H1 (cell line): Measurements from ENCODE around the gene MORN5. TPM values are rescaled to one million over a fixed set of nuclear protein-coding genes. Genes with fewer than 3 reads are reported as not detected.
A peak's percentile ranks its signal among the peaks of the same experiment; 100 is the strongest.

Experiments
- CTCF ChIA-PET: fragments of 300-600 bp; sonication (Branson Sonifier 250); formaldehyde crosslinking; loops from one replicate; lab custom pipeline; 2021; ENCODE audit not compliant: partially characterized antibody; lab: Charles Lee
- POLR2A ChIA-PET: fragments of 300-600 bp; sonication (Branson Sonifier 250); formaldehyde crosslinking; loops from one replicate; lab custom pipeline; 2021; ENCODE audit warnings: inconsistent platforms; ENCODE audit not compliant: partially characterized antibody; lab: Charles Lee
- DNase-seq, 2 experiments: peaks; one replicate each; pipeline versions ENCODE4 v3.0.0 to v3.0.0-alpha.2; 2010 to 2022; ENCODE audit warnings: low spot score in 2 of 2, low read depth in 1 of 2, mixed read lengths in 1 of 2
- FAIRE-seq: peaks from 2 replicates; lab custom pipeline; 2011; peaks lifted over from hg19 to GRCh38; lab: Jason Lieb, UNC
- H2AFZ ChIP-seq: 2 replicates; pipeline ENCODE4 v1.8.1; 2012; ENCODE audit warnings: low read length, inconsistent platforms
- H2AK5ac ChIP-seq: 2 replicates; pipeline ENCODE4 v1.6.1; 2013; ENCODE audit warnings: low read depth, low read length
- H2BK120ac ChIP-seq: replicated peaks from 2 replicates; pipeline ENCODE3; 2013; ENCODE audit warnings: low read depth, low read length, inconsistent platforms
- H2BK12ac ChIP-seq: 2 replicates; pipeline ENCODE4 v1.6.1; 2013; ENCODE audit warnings: low read depth, low read length
- H2BK15ac ChIP-seq: 2 replicates; pipeline ENCODE4 v1.6.1; 2013; ENCODE audit warnings: low read length
- H2BK20ac ChIP-seq: 2 replicates; pipeline ENCODE4 v1.6.1; 2013; ENCODE audit warnings: low read length
- H2BK5ac ChIP-seq: 2 replicates; pipeline ENCODE4 v1.6.1; 2013; ENCODE audit warnings: low read depth, low read length
- H3K14ac ChIP-seq: 2 replicates; pipeline ENCODE4 v1.6.1; 2013; ENCODE audit warnings: inconsistent platforms; ENCODE audit not compliant: insufficient read length
- H3K18ac ChIP-seq: 2 replicates; pipeline ENCODE4 v1.6.1; 2013; ENCODE audit warnings: low read length; ENCODE audit errors: extremely low read depth
- H3K23ac ChIP-seq: 2 replicates; pipeline ENCODE4 v1.6.1; 2013; ENCODE audit warnings: inconsistent platforms; ENCODE audit not compliant: insufficient read length
- H3K23me2 ChIP-seq: 2 replicates; pipeline ENCODE4 v1.6.1; 2013; ENCODE audit warnings: low read depth, low read length
- H3K27ac ChIP-seq: 2 replicates; pipeline ENCODE4 v1.6.1; 2011; ENCODE audit warnings: low read depth, low read length, inconsistent platforms
- H3K27me3 ChIP-seq, 4 experiments: replicated peaks in 1 of 4; 1 replicate in 1 of 4; 2 replicates in 3 of 4; pipeline versions ENCODE4 v1.6.1 to v1.8.1; 2011 to 2013; ENCODE audit warnings: low read length in 3 of 4, mild to moderate bottlenecking in 3 of 4, inconsistent platforms in 2 of 4, mixed read lengths in 2 of 4, moderate library complexity in 1 of 4; ENCODE audit not compliant: control insufficient read depth in 3 of 4, insufficient read depth in 3 of 4; ENCODE audit errors: extremely low read depth in 1 of 4
- H3K36me3 ChIP-seq, 4 experiments: 2 replicates each; pipeline versions ENCODE4 v1.6.1 to v1.8.1; 2011 to 2013; ENCODE audit warnings: mild to moderate bottlenecking in 4 of 4, low read length in 3 of 4, moderate library complexity in 2 of 4, control low read depth in 1 of 4, inconsistent platforms in 1 of 4; ENCODE audit not compliant: insufficient read depth in 4 of 4, control insufficient read depth in 2 of 4
- H3K4ac ChIP-seq: replicated peaks from 2 replicates; pipeline ENCODE3; 2013; ENCODE audit warnings: low read length, low read depth, mixed read lengths, inconsistent platforms; ENCODE audit not compliant: insufficient read length
- H3K4me1 ChIP-seq, 4 experiments: replicated peaks in 1 of 4; 1 replicate in 1 of 4; 2 replicates in 3 of 4; pipeline versions ENCODE4 v1.6.1 to v1.8.1; 2011 to 2013; ENCODE audit warnings: low read length in 3 of 4, inconsistent platforms in 2 of 4, mixed read lengths in 1 of 4; ENCODE audit not compliant: insufficient read depth in 4 of 4, control insufficient read depth in 3 of 4
- H3K4me2 ChIP-seq, 2 experiments: 2 replicates each; pipeline versions ENCODE4 v1.6.1 to v1.8.1; 2011 to 2013; ENCODE audit warnings: low read depth in 2 of 2, low read length in 2 of 2, control low read depth in 1 of 2, inconsistent platforms in 1 of 2, mild to moderate bottlenecking in 1 of 2; ENCODE audit not compliant: insufficient read depth in 1 of 2
- H3K4me3 ChIP-seq, 4 experiments: fragments of 200-600, 300-600 bp in 1 of 4; sonication (generic), shearing (Covaris generic), sonication (Bioruptor Twin) in 1 of 4; 2 replicates each; pipeline versions ENCODE4 v1.5.1 to v1.8.1; 2011 to 2016; ENCODE audit warnings: low read length in 4 of 4, low read depth in 3 of 4, control low read depth in 2 of 4, inconsistent platforms in 2 of 4, mild to moderate bottlenecking in 2 of 4, mixed read lengths in 1 of 4, moderate library complexity in 1 of 4; ENCODE audit not compliant: insufficient read depth in 2 of 4; ENCODE audit errors: extremely low read depth in 1 of 4
- H3K56ac ChIP-seq: replicated peaks from 2 replicates; pipeline ENCODE3; 2013; ENCODE audit warnings: low read depth, mild to moderate bottlenecking, mixed read lengths, low read length, inconsistent platforms; ENCODE audit not compliant: insufficient read length
- H3K79me1 ChIP-seq: 2 replicates; pipeline ENCODE4 v1.6.1; 2013; ENCODE audit warnings: low read depth, low read length, control low read depth
- H3K79me2 ChIP-seq, 2 experiments: 2 replicates each; pipeline versions ENCODE4 v1.6.1 to v1.8.1; 2012 to 2013; ENCODE audit warnings: low read length in 2 of 2, mild to moderate bottlenecking in 2 of 2, inconsistent platforms in 1 of 2; ENCODE audit not compliant: insufficient read depth in 2 of 2, control insufficient read depth in 1 of 2
- H3K9ac ChIP-seq, 4 experiments: replicated peaks in 1 of 4; 1 replicate in 1 of 4; 2 replicates in 3 of 4; pipeline versions ENCODE4 v1.6.1 to v1.8.1; 2011 to 2013; ENCODE audit warnings: low read depth in 3 of 4, low read length in 3 of 4, control low read depth in 2 of 4, mild to moderate bottlenecking in 2 of 4, moderate library complexity in 2 of 4, inconsistent platforms in 1 of 4; ENCODE audit errors: extremely low read depth in 1 of 4
- H3K9me3 ChIP-seq, 2 experiments: 2 replicates each; pipeline versions ENCODE4 v1.6.1 to v1.8.1; 2012 to 2013; ENCODE audit warnings: mild to moderate bottlenecking in 2 of 2, moderate library complexity in 2 of 2, control low read depth in 1 of 2, inconsistent platforms in 1 of 2, low read depth in 1 of 2, low read length in 1 of 2, mixed read lengths in 1 of 2; ENCODE audit not compliant: insufficient read depth in 2 of 2
- H4K20me1 ChIP-seq, 2 experiments: replicated peaks in 1 of 2; 2 replicates each; pipeline versions ENCODE3 to v1.8.1; 2011 to 2013; ENCODE audit warnings: inconsistent platforms in 2 of 2, low read length in 2 of 2, mild to moderate bottlenecking in 1 of 2; ENCODE audit not compliant: insufficient read depth in 2 of 2, control insufficient read depth in 1 of 2
- H4K5ac ChIP-seq: 2 replicates; pipeline ENCODE4 v1.6.1; 2013; ENCODE audit warnings: low read length, low read depth, mixed read lengths, inconsistent platforms; ENCODE audit not compliant: insufficient read length
- H4K8ac ChIP-seq: 2 replicates; pipeline ENCODE4 v1.8.0; 2013; ENCODE audit warnings: mild to moderate bottlenecking, moderate library complexity, low read length, inconsistent platforms; ENCODE audit not compliant: insufficient read depth; ENCODE audit errors: extremely low read depth
- H4K91ac ChIP-seq: replicated peaks from 2 replicates; pipeline ENCODE3; 2013; ENCODE audit warnings: low read length, mixed read lengths, inconsistent platforms; ENCODE audit not compliant: insufficient read length
- ASH2L ChIP-seq: fragments of 200-600, 300-600 bp; sonication (generic); IDR thresholded peaks from one replicate; pipeline ENCODE4 v1.7.1; 2017; ENCODE audit warnings: low read length
- ATF2 ChIP-seq: IDR thresholded peaks from 2 replicates; pipeline ENCODE4 v1.6.1; 2012; ENCODE audit warnings: low read length, inconsistent platforms
- JUN ChIP-seq: IDR thresholded peaks from 2 replicates; pipeline ENCODE4 v1.6.1; 2011; ENCODE audit warnings: low read depth, mild to moderate bottlenecking, improper control_type of control experiment, low read length
- JUND ChIP-seq: IDR thresholded peaks from 2 replicates; pipeline ENCODE4 v1.6.1; 2011; ENCODE audit warnings: mild to moderate bottlenecking, improper control_type of control experiment, low read length
- MAX ChIP-seq: IDR thresholded peaks from 2 replicates; pipeline ENCODE4 v1.6.1; 2012; ENCODE audit warnings: inconsistent platforms
- NANOG ChIP-seq: IDR thresholded peaks from 2 replicates; pipeline ENCODE4 v1.6.1; 2011; ENCODE audit warnings: low read length, low read depth, mild to moderate bottlenecking, inconsistent platforms; ENCODE audit not compliant: insufficient read depth, poor library complexity, severe bottlenecking
- POLR2A ChIP-seq, 2 experiments: IDR thresholded peaks; 1 replicate in 1 of 2; 2 replicates in 1 of 2; pipeline ENCODE4 v1.6.1; 2011; ENCODE audit warnings: low read depth in 2 of 2, low read length in 2 of 2, mild to moderate bottlenecking in 2 of 2; ENCODE audit errors: control extremely low read depth in 1 of 2
- RBBP5 ChIP-seq: IDR thresholded peaks from 2 replicates; pipeline ENCODE4 v1.7.1; 2012; ENCODE audit warnings: low read depth, mild to moderate bottlenecking, inconsistent platforms, low read length, moderate library complexity, borderline replicate concordance
- SP1 ChIP-seq: IDR thresholded peaks from 2 replicates; pipeline ENCODE4 v1.6.1; 2011; ENCODE audit warnings: low read depth, low read length
- TEAD4 ChIP-seq: IDR thresholded peaks from 2 replicates; pipeline ENCODE4 v1.6.1; 2012; ENCODE audit warnings: low read depth, low read length, inconsistent platforms, mixed read lengths
- WGBS, 2 experiments: shearing (Covaris generic) in 1 of 2; methylation state at CpG; one replicate each; pipeline versions ENCODE4 v1.1.6 to v1.1.7; 2013 to 2015; ENCODE audit warnings: low lambda C conversion rate in 2 of 2, mixed read lengths in 2 of 2, inconsistent platforms in 1 of 2, low coverage in 1 of 2, missing lambda C conversion rate in 1 of 2; ENCODE audit not compliant: insufficient replicate concordance in 2 of 2, insufficient coverage in 1 of 2, insufficient read length in 1 of 2; ENCODE audit errors: extremely low coverage in 1 of 2, missing lambda C conversion rate in 1 of 2; 5-methylcytosine and 5-hydroxymethylcytosine counted together
- polyA plus RNA-seq, 7 experiments: library from polyadenylated mRNA; depleted of rRNA in 3 of 7; stranded (reverse) in 5 of 7; unstranded in 2 of 7; fragments of >200 nt in 5 of 7; fragments of 200-250 nt in 2 of 7; gene quantifications; 1 replicate in 5 of 7; 2 replicates in 1 of 7; 4 replicates in 1 of 7; pipeline versions ENCODE4 v1.2.1 to v1.2.3, GENCODE V29; 2011 to 2013; ENCODE audit warnings: missing spikeins in 2 of 7, mixed read lengths in 2 of 7
- total RNA-seq: library from RNA; stranded (reverse); fragmentation: NEBNext Ultra II Directional; extraction: Animal tissue kit (Norgen Biotek cat#: 25700); gene quantifications from 2 replicates; pipeline ENCODE4 v1.2.1, GENCODE V29; 2021

Gene MORN5
- total and polyA plus RNA-seq, 2 of the 8 experiments (the other 6 are each of a cell fraction or from before 2014, with no cell fraction given) = not detected

- Histone ChIP-seq H3K23ac (no peak overlapping the region), H3K14ac (no peak overlapping the region), H2BK5ac (peak overlapping the region; percentile 1; the same call in 1 of the 2 replicates), H3K9ac (no peak overlapping the region; a peak in 1 of 7 replicates), H3K4ac (peak overlapping the region; percentile 8)
- no peak for FAIRE-seq
- WGBS, 2 experiments = 55% methylated on average over 4 of the region's 4 CpGs; no CpG with 5 or more reads in 1 of the 2 experiments
- 0 out of 2 replicates have a peak, but pooled peaks have one; percentile 20 for TF ChIP-seq MAX
- TF ChIP-seq RBBP5 = peak; percentile 63; the same call in 1 of the 2 replicates
- peak; percentile 12; the same call in 1 of the 2 replicates for TF ChIP-seq JUND
- peak in 1 of 2 experiments; percentile 47; a peak in 1 of 3 replicates for TF ChIP-seq POLR2A (IDR thresholded peaks at IDR 0.05; ENCODE audit: control extremely low read depth in 1 of 2, low read depth in 2 of 2, low read length in 2 of 2)
- TF ChIP-seq TEAD4 = peak; percentile 79; the same call in 1 of the 2 replicates
- TF ChIP-seq JUN = no peak
- 0 out of 2 replicates have a peak, but pooled peaks have one; percentile 37 for TF ChIP-seq SP1
- TF ChIP-seq ASH2L = peak; percentile 22
- no peak for TF ChIP-seq NANOG
- peak; percentile 92 for TF ChIP-seq ATF2
- TF ChIP-seq, all 59 proteins: peak for 8
- Histone ChIP-seq H3K4me1 (peaks cover 8 to 16% (median 12%) of the 10 kb centered on the region in 4 experiments), H2BK20ac (peak overlapping the region; percentile 95), H3K18ac (peak overlapping the region; percentile 62; the same call in 1 of the 2 replicates), H3K27me3 (no peaks in the 10 kb centered on the region; a peak in 2 of 7 replicates), H3K79me1 (no peaks in the 10 kb centered on the region), H2AK5ac (0 out of 2 replicates have a peak overlapping the region, but pooled peaks have one; percentile 53), H3K79me2 (no peaks in the 10 kb centered on the region), H3K4me3 (no peak overlapping the region), H3K23me2 (no peaks in the 10 kb centered on the region), H2BK15ac (peak overlapping the region; percentile 8), H2BK120ac (no peak overlapping the region), H3K36me3 (no peaks in the 10 kb centered on the region), H4K5ac (no peak overlapping the region), H4K91ac (peak overlapping the region; percentile 50), H3K9me3 (no peaks in the 10 kb centered on the region), H2AFZ (peak overlapping the region; percentile 54; the same call in 1 of the 2 replicates), H3K27ac (peak overlapping the region; percentile 51; the same call in 1 of the 2 replicates), H3K56ac (no peak overlapping the region), H2BK12ac (peak overlapping the region; percentile 97; the same call in 1 of the 2 replicates), H4K8ac (peak overlapping the region; percentile 37; the same call in 1 of the 2 replicates), H3K4me2 (peak overlapping the region; percentile 37 to 41; a peak in 2 of 4 replicates), H4K20me1 (no peaks in the 10 kb centered on the region)
- DNase-seq = no peak
- POLR2A ChIA-PET = interaction anchor here (1.1 to 1.2 kb wide), 4 partner anchors 9 to 28 kb away, joined by 3 to 4 read pairs (median 4); no protein-coding TSS in a partner anchor
- CTCF ChIA-PET = interaction anchor here (1.5 to 15.6 kb wide), 7 partner anchors 7 to 252 kb away, joined by 3 to 544 read pairs (median 94); no protein-coding TSS in a partner anchor
Measured at GRCh38 chr9:122116040-122116439, 43.7 kb upstream of the MORN5 start.
